Activated naive CD8-positive, alpha-beta T cell treated with anti-CD3 and anti-CD28 coated beads, Interleukin-2, amount 10 ng/mL, durations not matched to agents 7 days and 5 days (primary cell): Measurements from ENCODE around the gene EMC6. TPM values are rescaled to one million over a fixed set of nuclear protein-coding genes. Genes with fewer than 3 reads are reported as not detected.
A peak's percentile ranks its signal among the peaks of the same experiment; 100 is the strongest.

ENCODE experiments used
- ATAC-seq: fragments of 150-1000 bp; cut with Tn5 transposase; one replicate; pipeline ENCODE4 v1.10.0; 2021; ENCODE audit warnings: low read depth, moderate library complexity
- POLR2A ChIA-PET: fragments of 350-600 bp; sonication (Branson Sonifier 250); formaldehyde crosslinking; loops from one replicate; lab custom pipeline; 2021; ENCODE audit warnings: antibody characterized with exemption; lab: Charles Lee
- DNase-seq: peaks from one replicate; pipeline ENCODE4 v3.0.0; 2021
- H3K27ac Mint-ChIP-seq: one replicate; pipeline ENCODE4 v1.8.0; 2022; ENCODE audit warnings: mild to moderate bottlenecking, mixed read lengths
- H3K27me3 Mint-ChIP-seq: one replicate; pipeline ENCODE4 v1.8.0; 2022; ENCODE audit warnings: mild to moderate bottlenecking, moderate library complexity, mixed read lengths
- H3K36me3 Mint-ChIP-seq: one replicate; pipeline ENCODE4 v1.8.0; 2021; ENCODE audit warnings: mild to moderate bottlenecking, mixed read lengths
- H3K4me1 Mint-ChIP-seq: one replicate; pipeline ENCODE4 v1.8.0; 2021; ENCODE audit warnings: mixed read lengths
- H3K4me3 Mint-ChIP-seq: one replicate; pipeline ENCODE4 v1.8.0; 2022; ENCODE audit warnings: mild to moderate bottlenecking, moderate library complexity, mixed read lengths
- H3K9me3 Mint-ChIP-seq: one replicate; pipeline ENCODE4 v1.8.0; 2021; ENCODE audit warnings: mixed read lengths
- total RNA-seq, 2 experiments: library from RNA; stranded (reverse); gene quantifications; one replicate each; pipeline ENCODE4 v1.2.3, GENCODE V29; 2021

Gene EMC6
- total RNA-seq, 2 experiments from 2014 or later, result 31.1 to 34.6 TPM

DNA sequence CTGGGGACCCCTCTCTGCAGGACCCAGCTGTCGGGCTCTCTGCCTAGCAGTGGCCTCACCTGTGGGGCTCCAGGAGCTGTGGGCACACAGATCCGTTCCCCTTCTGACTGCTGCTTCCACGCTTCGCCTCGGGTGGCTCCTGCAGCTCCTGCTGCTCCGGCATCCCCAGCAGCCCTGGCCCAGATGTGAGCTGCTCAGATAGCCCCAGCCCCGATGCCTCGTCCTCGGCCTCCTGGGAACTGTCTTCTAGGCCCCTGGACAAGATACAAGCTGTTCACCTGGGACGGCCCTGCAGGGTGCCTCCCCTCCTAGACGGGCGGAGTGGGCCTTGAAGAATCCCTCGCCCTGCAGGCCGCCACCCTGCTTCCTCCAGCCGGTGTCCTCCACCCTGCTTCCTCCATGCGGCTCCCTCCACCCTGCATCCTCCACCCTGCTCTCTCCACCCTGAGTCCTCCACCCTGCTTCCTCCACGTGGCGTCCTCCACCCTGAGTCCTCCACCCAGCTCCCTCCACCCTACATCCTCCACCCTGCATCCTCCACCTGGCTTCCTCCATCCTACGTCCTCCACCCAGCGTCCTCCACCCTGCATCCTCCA is 11.0 kb downstream of the EMC6 start:
- no peak overlapping the region for H3K27ac Mint-ChIP-seq
- DNase-seq, result no peak
- H3K9me3 Mint-ChIP-seq, result no peaks in the 10 kb centered on the region
- no peak overlapping the region for H3K4me3 Mint-ChIP-seq
- POLR2A ChIA-PET, result no interaction called here
- H3K36me3 Mint-ChIP-seq, result no peaks in the 10 kb centered on the region
- ATAC-seq, result no peak
- H3K27me3 Mint-ChIP-seq, result no peaks in the 10 kb centered on the region
- H3K4me1 Mint-ChIP-seq, result peaks cover 6% of the 10 kb centered on the region

- POLR2A ChIA-PET, result no interaction called here
- peaks cover 6% of the 10 kb centered on the region for H3K4me1 Mint-ChIP-seq
- no peaks in the 10 kb centered on the region for H3K9me3 Mint-ChIP-seq
- DNase-seq, result no peak
- H3K36me3 Mint-ChIP-seq, result no peaks in the 10 kb centered on the region
- H3K27me3 Mint-ChIP-seq, result no peaks in the 10 kb centered on the region
- ATAC-seq, result no peak
- no peak overlapping the region for H3K4me3 Mint-ChIP-seq
- H3K27ac Mint-ChIP-seq, result no peak overlapping the region
These were observed 12.4 kb downstream of the EMC6 start for GRCh38 chr17:3681057-3681456.

- peaks cover 6% of the 10 kb centered on the region for H3K4me1 Mint-ChIP-seq
- POLR2A ChIA-PET, result no interaction called here
- no peaks in the 10 kb centered on the region for H3K27me3 Mint-ChIP-seq
- H3K9me3 Mint-ChIP-seq, result no peaks in the 10 kb centered on the region
- H3K4me3 Mint-ChIP-seq, result no peak overlapping the region
- DNase-seq, result no peak
- no peak overlapping the region for H3K27ac Mint-ChIP-seq
- ATAC-seq, result no peak
- H3K36me3 Mint-ChIP-seq, result no peaks in the 10 kb centered on the region
These were observed 13.0 kb downstream of the EMC6 start for GRCh38 chr17:3681565-3681964.

GRCh38 chr17:3682033-3682432 is 13.4 kb downstream of the EMC6 start:
- peaks cover 6% of the 10 kb centered on the region for H3K4me1 Mint-ChIP-seq
- H3K27ac Mint-ChIP-seq, result no peak overlapping the region
- POLR2A ChIA-PET, result no interaction called here
- DNase-seq (no peak), ATAC-seq (no peak)
- H3K36me3 Mint-ChIP-seq, result no peaks in the 10 kb centered on the region
- H3K27me3 Mint-ChIP-seq, result no peaks in the 10 kb centered on the region
- no peak overlapping the region for H3K4me3 Mint-ChIP-seq
- H3K9me3 Mint-ChIP-seq, result no peaks in the 10 kb centered on the region

DNA sequence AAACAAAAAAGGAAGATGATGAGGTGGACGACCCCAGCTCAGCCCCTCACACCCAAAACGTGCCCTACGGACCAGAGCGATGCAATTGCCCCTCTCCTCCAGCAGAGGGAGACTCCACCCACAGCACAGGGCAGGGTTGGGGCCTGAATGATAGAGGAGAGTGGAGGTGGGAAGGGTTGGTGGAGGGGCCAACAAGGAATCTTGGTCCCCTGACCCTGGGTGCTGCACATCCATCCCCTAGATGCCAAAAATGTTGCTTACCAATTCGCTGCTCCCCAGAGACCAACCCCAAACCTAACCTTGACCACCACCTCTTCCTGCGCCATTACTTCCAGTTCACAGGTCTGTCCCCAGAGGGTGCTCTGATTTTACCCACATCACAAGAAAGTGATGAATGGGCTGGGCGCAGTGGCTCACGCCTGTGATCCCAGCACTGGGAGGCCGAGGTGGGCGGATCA is 14.5 kb downstream of the EMC6 start:
- POLR2A ChIA-PET, result no interaction called here
- ATAC-seq, result peak; percentile 85
- H3K27me3 Mint-ChIP-seq, result no peaks in the 10 kb centered on the region
- no peaks in the 10 kb centered on the region for H3K9me3 Mint-ChIP-seq
- H3K36me3 Mint-ChIP-seq, result no peaks in the 10 kb centered on the region
- no peak overlapping the region for H3K27ac Mint-ChIP-seq
- peak; percentile 62 for DNase-seq
- H3K4me3 Mint-ChIP-seq, result no peak overlapping the region
- peaks cover 6% of the 10 kb centered on the region for H3K4me1 Mint-ChIP-seq

DNA sequence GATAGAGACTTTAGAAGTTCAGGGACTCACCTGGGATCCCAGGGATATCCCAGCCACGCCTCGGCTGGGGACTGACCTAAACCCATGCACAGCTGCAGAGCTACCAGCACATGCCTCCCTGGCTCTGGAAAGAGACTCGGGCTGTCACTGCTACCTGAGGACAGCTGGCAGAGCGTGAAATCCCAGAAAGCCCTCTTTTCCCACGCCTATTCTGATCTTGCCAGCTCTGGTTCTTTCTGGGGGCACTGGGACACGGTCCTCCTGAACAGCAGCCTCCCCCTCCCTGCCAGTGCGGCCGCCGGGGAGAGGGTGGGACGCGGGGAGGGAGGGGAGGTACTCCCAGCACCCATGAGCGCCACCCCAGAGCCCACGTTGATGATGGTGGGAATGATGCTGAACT is 16.6 kb downstream of the EMC6 start:
- H3K27ac Mint-ChIP-seq, result no peak overlapping the region
- H3K9me3 Mint-ChIP-seq, result no peaks in the 10 kb centered on the region
- ATAC-seq, result no peak
- no peaks in the 10 kb centered on the region for H3K36me3 Mint-ChIP-seq
- DNase-seq, result no peak
- H3K4me1 Mint-ChIP-seq, result peaks cover 6% of the 10 kb centered on the region
- no peaks in the 10 kb centered on the region for H3K27me3 Mint-ChIP-seq
- no peak overlapping the region for H3K4me3 Mint-ChIP-seq
- POLR2A ChIA-PET, result no interaction called here

GRCh38 chr17:3688027-3688553 is 19.5 kb downstream of the EMC6 start:
- POLR2A ChIA-PET, result no interaction called here
- no peak overlapping the region for H3K27ac Mint-ChIP-seq
- H3K4me3 Mint-ChIP-seq, result no peak overlapping the region
- H3K4me1 Mint-ChIP-seq, result peaks cover 3% of the 10 kb centered on the region
- no peaks in the 10 kb centered on the region for H3K36me3 Mint-ChIP-seq
- no peak for DNase-seq
- H3K27me3 Mint-ChIP-seq, result no peaks in the 10 kb centered on the region
- ATAC-seq, result no peak
- H3K9me3 Mint-ChIP-seq, result no peaks in the 10 kb centered on the region

GRCh38 chr17:3688852-3689261 is 20.2 kb downstream of the EMC6 start:
- POLR2A ChIA-PET, result no interaction called here
- ATAC-seq (no peak), DNase-seq (no peak)
- H3K27me3 Mint-ChIP-seq, result no peaks in the 10 kb centered on the region
- H3K27ac Mint-ChIP-seq, result no peak overlapping the region
- no peaks in the 10 kb centered on the region for H3K9me3 Mint-ChIP-seq
- H3K36me3 Mint-ChIP-seq, result no peaks in the 10 kb centered on the region
- peaks cover 2% of the 10 kb centered on the region for H3K4me1 Mint-ChIP-seq
- H3K4me3 Mint-ChIP-seq, result no peak overlapping the region

DNA sequence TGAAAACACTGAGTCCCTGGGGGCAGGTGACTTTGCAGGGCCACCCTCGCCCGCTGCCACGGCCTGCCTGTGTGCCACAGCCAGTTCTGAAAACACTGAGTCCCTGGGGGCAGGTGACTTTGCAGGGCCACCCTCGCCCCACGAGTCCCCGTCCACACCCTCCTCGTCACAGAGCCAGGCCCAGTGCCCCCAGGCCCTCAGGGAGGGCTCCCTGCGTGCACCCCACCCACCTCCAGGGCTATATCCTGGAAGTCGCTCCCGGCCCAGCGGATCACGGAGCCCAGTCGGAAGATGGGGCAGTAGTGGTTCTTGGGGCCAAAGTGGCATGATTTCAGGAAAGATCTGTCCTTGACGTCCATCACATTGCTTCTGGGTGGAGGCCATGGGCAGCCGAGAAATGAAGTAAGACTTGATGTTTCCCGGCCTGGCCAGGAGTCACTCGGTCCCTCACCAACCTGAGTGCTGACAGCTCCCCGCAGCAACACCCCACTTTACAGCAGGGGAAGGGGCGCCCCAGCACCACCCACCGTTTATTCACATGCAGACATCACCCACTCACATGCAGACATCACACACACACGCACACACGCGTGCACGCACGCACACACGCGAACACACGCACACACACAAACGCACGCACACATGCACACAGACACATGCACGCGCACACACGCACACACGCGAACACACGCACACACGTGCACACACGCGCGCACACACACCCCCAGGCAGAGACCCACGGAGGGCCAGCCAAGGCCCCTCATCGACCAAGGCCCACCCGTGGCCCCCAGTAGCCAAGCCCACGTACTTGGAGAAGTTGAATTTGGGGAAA is 20.9 kb downstream of the EMC6 start:
- Mint-ChIP-seq H3K4me1 (peaks cover 7% of the 10 kb centered on the region), H3K27ac (no peak overlapping the region), H3K27me3 (no peaks in the 10 kb centered on the region), H3K9me3 (no peaks in the 10 kb centered on the region), H3K36me3 (no peaks in the 10 kb centered on the region), H3K4me3 (no peak overlapping the region)
- POLR2A ChIA-PET, result no interaction called here
- DNase-seq (no peak), ATAC-seq (no peak)

DNA sequence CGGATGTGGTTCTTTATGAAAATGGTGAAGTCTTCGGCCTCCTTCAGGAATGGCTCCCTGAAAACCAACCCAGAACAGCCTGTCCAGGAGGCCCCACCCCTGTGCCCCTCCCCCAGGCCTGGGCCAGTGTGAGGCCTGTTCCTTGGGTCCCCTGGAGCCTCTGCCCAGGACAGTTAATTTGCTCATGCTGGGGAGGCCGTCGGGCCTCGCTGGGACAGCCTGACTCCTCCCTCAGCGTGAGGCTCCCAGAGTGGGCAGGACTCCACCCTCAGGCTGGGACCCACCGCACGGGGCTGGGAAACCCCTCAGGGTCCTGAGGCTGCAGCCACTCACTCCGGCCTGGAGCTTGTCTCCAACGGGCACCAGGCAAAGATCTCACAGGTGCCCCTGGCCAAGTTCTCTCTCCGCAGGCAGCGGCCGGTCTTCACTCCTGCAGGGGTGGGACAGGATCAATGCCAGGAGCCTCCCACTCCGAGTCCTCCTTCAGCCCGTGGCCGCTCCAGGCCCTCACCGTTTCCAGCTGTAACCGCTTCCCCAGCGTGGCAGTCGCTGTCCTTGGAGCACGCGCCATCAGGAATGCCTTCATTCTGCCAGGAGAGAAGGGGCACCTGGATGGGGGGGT is 21.6 kb downstream of the EMC6 start:
- no peak overlapping the region for H3K27ac Mint-ChIP-seq
- H3K9me3 Mint-ChIP-seq, result no peaks in the 10 kb centered on the region
- H3K27me3 Mint-ChIP-seq, result no peaks in the 10 kb centered on the region
- H3K4me3 Mint-ChIP-seq, result no peak overlapping the region
- H3K4me1 Mint-ChIP-seq, result peaks cover 9% of the 10 kb centered on the region
- POLR2A ChIA-PET, result no interaction called here
- DNase-seq, result no peak
- ATAC-seq, result no peak
- H3K36me3 Mint-ChIP-seq, result no peaks in the 10 kb centered on the region

DNA sequence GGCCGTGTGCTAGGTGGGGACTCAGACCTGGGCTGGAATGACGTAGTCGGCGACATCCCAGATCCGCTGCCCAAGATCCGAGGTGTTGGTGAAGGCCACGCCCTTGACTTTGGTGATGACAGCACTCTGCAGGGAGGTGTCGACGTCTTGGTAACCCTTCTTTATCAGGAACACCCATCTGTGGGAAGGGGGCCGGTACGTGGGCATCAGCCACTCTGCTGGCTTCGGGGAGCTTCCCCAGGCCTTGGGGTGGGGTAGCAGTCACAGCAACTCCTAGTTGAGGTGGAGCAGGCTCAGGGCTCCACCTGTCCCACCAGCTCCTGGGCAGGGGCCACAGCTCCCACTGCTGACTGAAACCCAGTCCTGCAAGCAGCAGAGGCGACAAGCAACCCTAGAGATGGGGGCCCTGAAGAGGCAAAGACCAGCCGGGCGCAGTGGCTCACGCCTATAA is 23.0 kb downstream of the EMC6 start:
- DNase-seq, result no peak
- POLR2A ChIA-PET, result interaction anchor here (0.6 kb wide), 1 partner anchor 21 kb away, joined by 3 read pairs; no protein-coding TSS in a partner anchor
- ATAC-seq, result no peak
- no peak overlapping the region for H3K27ac Mint-ChIP-seq
- H3K27me3 Mint-ChIP-seq, result no peaks in the 10 kb centered on the region
- H3K9me3 Mint-ChIP-seq, result no peaks in the 10 kb centered on the region
- H3K4me1 Mint-ChIP-seq, result peaks cover 11% of the 10 kb centered on the region
- H3K36me3 Mint-ChIP-seq, result no peaks in the 10 kb centered on the region
- no peak overlapping the region for H3K4me3 Mint-ChIP-seq

DNA sequence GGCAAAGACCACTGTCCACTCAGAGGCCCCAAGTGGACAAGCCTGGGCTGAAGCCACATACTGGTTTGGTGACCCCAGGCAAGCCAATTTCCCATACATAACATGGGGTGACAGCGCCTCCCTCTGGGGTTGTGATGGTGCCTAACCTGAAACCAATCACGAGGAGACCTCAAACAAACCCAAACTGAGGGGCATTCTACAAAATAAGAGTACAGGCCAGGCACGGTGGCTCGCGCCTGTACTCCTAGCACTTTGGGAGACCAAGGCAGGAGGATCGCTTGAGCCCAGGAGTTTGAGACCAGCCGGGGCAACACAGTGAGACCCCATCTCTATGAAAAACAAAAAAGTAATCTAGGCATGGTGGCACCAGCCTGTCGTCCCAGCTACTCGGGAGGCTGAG is 23.7 kb downstream of the EMC6 start:
- POLR2A ChIA-PET, result no interaction called here
- Mint-ChIP-seq H3K4me1 (peaks cover 11% of the 10 kb centered on the region), H3K9me3 (no peaks in the 10 kb centered on the region), H3K4me3 (no peak overlapping the region), H3K27me3 (no peaks in the 10 kb centered on the region), H3K36me3 (no peaks in the 10 kb centered on the region), H3K27ac (no peak overlapping the region)
- DNase-seq (no peak), ATAC-seq (no peak)

DNA sequence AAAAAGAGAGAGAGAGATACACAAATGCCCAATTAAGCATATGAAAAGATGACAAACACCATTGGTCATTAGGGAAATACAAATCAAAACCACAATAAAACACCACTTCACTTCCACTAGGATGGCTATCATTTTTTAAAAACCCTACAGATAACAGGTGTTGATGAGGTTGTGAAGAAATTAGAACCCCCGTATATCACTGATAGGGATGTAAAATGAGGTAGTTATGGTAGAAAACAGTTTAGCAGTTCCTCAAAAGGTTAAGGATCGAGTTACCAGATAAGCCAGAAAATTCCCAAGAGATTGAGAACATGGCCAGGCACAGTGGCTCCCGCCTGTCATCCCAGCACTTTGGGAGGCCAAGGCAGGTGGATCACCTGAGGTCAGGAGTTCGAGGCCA is 24.5 kb downstream of the EMC6 start:
- ATAC-seq (no peak), DNase-seq (no peak)
- Mint-ChIP-seq H3K4me3 (no peak overlapping the region), H3K9me3 (peaks cover 2% of the 10 kb centered on the region), H3K4me1 (peaks cover 13% of the 10 kb centered on the region), H3K36me3 (peaks cover 3% of the 10 kb centered on the region), H3K27me3 (no peaks in the 10 kb centered on the region), H3K27ac (no peak overlapping the region)
- POLR2A ChIA-PET, result no interaction called here
